HG03103 (cell line): ENCODE results near the gene TRPM1.

Experiments used
- ATAC-seq: cut with Tn5 transposase; IDR thresholded peaks from one replicate; pipeline ENCODE4 v1.9.1; 2021; ENCODE audit warnings: low read depth; ENCODE audit not compliant: unreplicated experiment

TRPM1 gene

GRCh38 chr15:31058236-31058962 is 43.1 kb downstream of the TRPM1 start:
- no peak for ATAC-seq

- no peak for ATAC-seq
These were observed 49.9 kb downstream of the TRPM1 start for GRCh38 chr15:31051496-31052080.

GRCh38 chr15:31050953-31051352 is 50.6 kb downstream of the TRPM1 start:
- no peak for ATAC-seq

GRCh38 chr15:31049682-31050615 is 51.6 kb downstream of the TRPM1 start:
- ATAC-seq: no peak

DNA sequence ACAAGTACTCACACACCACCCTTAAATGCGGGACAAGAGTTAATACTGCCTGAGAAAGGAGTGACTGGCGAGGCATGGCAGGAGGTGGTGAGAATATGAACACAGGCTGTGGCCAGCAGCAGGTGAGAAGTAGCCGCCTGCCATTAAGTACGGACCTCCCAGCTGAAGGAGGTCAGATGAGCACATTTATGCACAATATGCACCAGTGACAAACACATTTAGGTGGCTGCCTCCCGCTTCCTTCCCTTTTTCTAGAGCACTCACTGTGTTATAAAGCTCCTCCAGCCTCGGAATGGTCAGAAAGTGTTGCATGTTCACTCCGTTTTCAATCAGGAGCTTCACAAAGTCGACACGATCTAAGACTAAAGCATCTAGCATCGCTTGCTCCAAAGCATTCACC is 52.4 kb downstream of the TRPM1 start:
- no peak for ATAC-seq

DNA sequence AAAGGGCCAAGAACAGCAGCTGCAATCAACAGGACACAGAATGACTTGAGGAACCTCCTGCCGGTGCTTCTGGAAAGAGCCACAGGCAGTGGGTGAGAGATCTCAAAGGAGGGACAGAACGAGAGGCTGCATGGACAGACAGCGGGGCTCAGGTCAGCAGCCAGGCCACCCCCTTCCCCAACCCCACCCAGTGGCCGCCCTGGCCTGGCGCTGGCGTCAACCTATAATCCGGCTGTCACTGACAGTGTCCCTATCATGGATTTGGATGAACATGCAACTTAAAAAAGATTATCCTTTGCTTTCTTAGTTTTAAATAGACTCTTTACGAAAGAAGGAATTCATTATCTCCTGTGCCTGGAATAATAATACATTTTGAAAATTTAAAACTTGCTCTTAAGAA is 54.1 kb downstream of the TRPM1 start:
- no peak for ATAC-seq

- ATAC-seq: no peak
These were observed 54.7 kb downstream of the TRPM1 start for GRCh38 chr15:31046759-31047359.

DNA sequence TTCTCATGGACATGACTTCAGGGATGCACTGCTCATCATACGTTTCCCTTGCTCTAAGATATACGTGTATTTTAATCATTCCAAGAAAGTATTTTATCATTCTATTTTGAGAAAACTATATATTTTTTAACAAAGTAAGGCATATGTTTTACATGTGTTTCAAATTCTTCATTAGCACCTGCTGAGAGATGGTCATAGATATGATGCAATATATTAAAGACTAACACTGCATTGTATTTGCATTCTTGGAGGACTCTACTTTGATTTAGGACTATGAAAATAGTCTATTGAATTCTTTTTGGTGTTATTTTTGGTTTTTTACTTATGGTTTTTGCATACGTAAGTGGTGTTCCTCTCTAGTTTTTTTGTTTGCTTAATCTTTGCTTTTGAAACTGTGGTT is 55.9 kb downstream of the TRPM1 start:
- no peak for ATAC-seq

DNA sequence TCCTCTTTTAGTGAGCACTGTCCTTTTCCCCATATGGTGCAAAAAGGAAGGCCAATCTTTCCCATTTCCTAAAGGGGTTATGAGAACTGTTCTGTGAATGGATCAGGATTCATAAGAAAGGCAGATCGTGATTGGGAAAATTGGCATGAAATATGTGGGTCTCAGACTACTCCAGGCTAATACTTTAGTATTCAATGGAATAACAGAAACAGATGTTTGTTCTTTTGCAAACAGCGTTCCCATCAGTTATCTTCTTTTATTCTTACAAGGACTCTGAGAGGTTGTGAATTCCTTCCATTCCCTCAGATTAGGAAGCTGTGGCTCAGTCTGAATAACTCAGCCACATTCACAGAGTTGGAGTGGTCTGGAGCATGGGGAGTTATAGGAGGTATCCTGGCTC is 58.8 kb downstream of the TRPM1 start:
- no peak for ATAC-seq

DNA sequence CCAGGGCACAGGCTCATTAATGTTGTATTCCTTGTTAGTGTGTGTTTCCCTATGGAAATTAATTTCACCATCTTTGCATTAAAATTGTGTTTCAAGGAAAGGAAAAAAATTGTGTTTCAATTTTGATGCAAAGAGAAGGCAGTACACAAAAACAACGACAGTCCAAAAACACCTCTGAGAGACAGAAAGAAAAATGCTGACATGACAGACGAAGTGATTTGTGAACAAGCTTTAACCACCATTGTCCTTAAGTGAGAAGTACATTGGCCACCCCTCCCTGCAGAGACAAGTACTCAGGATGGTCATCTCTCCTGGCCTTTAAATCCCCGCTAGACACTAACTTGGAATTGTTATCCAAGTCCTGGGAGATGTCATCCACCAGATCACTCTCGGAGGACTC is 59.9 kb downstream of the TRPM1 start:
- no peak for ATAC-seq

GRCh38 chr15:31040611-31041010 is 60.9 kb downstream of the TRPM1 start:
- no peak for ATAC-seq

DNA sequence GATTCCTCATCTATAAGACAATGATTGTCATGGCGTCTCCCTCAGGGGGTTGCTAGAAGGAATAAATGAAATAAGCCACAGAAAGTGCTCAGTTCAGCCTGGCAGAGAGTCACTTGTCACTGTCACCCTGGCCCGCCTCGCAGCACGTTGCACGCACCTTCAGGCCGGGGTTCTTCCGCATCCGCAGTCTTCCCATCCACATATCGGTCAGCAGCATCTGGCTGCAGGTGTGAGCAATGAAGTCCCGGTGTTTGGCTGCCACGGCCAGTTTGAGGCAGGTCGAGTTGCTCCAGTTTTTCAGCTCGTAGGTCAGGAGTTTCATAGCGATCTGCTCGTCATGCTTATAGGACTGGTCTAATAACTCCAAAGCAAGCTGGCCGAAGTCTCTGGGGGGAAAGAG is 61.6 kb downstream of the TRPM1 start:
- no peak for ATAC-seq

GRCh38 chr15:31037731-31038477 is 63.6 kb downstream of the TRPM1 start:
- no peak for ATAC-seq

- ATAC-seq: no peak
These were observed 64.7 kb downstream of the TRPM1 start for GRCh38 chr15:31036783-31037182.

DNA sequence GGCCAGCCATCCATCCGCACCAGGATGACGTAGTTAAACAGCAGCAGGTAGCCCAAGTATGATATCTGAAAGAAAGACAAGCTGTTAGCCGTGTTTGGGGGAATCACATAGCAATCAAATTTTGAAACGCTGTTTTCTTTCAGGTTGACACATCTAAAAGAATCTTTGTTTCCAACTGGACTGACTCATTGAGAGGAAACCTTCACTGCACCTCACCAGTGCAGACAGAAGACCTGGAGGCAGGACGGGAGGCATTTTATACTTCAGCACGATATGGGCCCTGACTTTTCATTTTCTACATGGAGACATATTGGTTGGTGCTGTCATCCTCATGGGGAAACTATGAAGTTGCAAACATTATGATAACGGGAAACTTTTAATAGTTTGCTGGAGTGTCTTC is 65.9 kb downstream of the TRPM1 start:
- no peak for ATAC-seq

- no peak for ATAC-seq
These were observed 67.4 kb downstream of the TRPM1 start for GRCh38 chr15:31034152-31034551.

DNA sequence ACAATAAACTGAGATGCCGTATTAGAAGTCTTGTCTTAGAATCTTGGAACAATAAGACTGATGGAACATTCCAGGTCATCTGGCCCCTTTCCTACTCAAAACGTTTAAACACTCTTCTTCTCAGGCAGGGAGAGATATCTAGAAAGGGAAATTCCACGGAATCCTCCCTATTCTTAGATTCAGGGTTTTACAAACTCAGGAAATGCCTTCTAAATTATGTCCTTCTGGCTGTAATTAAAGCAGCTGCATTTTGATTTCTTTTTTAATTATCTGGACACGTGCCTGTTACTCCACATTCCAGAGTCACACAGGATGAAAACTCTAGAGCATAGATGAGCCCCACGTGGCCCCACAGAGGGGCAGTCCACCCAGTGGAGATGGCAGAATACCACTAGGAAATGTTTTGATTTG is 68.6 kb downstream of the TRPM1 start:
- no peak for ATAC-seq

DNA sequence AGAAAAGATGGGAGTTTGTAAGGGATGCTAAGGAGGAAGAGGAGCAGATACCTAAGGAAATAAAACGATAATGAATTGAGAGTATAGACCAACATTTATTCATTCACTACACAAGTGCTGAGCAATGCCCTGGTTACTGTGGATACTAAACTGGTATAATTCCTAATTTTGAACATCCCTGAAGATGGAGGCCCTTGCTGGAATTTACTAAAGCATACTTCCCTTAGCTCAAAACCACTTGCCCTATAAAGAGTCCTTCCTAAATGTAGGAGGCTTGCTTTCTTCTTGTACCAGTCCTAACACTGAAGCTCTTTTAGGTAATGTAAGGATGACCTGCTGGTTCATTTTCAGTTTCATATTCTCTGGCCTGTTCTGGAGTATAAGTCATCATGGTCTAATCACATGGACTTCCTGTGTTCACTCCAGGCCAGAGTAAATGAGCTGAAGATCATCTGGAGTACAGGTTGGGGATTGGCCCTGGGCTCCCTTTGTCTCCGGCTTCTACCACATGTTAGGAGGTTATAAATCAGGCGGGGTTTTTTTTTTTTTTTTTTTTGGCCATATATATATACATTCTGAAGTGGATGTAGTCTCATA is 70.0 kb downstream of the TRPM1 start:
- ATAC-seq: no peak

DNA sequence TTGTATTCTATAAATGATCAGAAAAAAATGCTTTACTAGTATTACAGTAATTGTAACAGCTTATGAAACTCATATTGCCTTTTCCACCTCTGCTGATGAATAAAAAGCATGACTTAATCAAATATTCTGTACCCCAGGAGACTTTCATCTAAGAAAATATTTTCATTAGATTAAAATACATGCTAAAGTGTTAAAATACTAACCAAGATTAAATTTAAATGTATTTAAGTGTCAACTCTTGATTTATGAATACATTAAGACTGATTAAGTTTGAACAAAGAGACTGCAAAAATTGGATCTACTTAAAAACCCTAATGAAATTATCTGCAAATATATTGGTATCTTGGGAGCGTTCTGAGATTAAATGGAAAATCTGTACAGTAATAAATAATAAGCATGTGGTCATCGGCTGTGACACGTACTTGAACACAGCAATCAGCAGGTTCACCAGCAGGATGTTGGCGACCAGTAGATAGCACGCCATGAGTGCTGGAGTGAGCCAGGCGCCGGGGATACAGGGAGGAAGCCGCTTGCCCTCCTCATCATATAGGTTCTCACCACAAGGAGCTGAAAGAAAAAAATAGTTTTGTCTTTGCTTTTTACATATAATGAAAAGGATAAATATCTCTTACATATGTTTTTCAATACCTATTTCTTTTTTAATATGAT is 73.5 kb downstream of the TRPM1 start:
- ATAC-seq: no peak
